HG03457 (cell line): Measurements from ENCODE around the gene SLC7A4.

Source experiments
- ATAC-seq: cut with Tn5 transposase; IDR thresholded peaks from one replicate; pipeline ENCODE4 v1.9.1; 2021; ENCODE audit warnings: moderate number of reproducible peaks; ENCODE audit not compliant: unreplicated experiment

SLC7A4 gene

GRCh38 chr22:20989323-20990138 lies 42.8 kb downstream of the SLC7A4 start:
- no peak for ATAC-seq

DNA sequence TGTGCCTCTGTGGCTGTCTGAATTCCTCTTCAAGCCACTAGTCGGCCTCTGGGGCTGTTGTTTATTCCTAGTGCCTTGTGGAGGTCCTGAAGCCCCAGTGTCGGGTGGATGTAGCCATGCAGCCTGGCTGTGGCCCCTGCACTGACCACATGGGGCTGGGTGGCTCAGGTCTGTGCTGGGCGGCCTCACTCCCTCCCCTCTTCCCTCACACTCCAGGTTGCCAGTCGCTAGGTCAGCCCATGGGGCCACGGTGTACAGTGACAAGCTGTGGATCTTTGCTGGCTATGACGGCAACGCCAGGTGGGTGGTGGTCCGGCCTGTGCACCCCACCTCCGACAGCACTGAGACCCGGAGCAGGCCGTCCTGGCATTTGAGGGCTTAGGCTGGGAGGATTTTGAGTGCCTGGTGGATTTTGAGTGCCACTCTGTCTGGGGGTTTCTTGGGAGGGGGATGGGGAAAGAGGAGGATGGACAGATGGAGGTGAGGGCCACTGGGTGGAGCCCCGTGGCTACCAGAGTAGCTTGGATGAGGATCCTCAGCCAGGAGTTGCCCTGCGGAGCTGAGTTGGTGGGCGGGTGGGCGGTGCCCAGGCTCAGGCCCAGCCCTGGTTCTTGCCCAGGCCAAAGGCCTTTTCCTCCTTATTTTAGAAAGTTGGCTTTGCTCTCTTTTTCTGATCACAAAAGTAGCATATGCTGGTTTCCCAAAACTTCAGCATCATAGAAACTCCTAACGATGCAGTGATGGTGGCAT lies 43.6 kb downstream of the SLC7A4 start:
- ATAC-seq: no peak

DNA sequence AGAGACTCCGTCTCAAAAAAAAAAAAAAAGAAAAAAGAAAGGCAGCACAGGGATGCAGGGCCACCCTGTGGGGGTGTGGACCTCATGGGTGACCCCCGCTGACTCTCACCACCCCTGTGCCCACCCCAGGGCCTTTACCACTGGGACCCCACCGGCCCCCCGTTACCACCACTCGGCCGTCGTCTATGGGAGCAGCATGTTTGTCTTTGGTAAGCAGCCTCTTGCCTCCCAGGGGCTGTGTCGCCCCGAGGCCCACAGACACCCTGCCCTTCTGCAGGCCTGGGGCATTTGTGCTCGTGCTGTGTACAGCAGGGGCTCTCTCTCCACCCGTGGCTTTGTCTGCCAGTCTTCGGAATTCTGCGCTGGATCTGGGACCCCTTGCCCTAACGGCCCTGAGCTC lies 45.0 kb downstream of the SLC7A4 start:
- no peak for ATAC-seq

GRCh38 chr22:20986365-20986764 lies 46.0 kb downstream of the SLC7A4 start:
- ATAC-seq: no peak

DNA sequence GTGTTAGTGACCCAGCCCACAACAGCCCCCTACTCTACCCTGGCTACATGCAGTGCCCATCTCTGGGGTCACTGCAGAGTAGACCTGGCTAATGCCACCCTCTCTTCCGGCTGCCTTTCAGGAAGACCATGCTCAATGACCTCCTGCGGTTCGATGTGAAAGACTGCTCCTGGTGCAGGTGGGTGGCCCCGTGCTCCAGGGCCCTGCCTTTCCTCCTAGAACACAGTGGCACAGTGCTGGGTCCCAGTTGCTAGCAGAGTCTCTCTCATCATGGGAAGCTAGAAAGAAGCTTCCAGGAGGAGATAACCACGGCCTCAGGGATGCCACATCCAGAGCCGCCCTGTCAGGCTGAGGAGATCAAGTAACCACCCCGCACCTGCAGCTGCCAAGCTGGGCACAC lies 46.6 kb downstream of the SLC7A4 start:
- ATAC-seq: no peak

GRCh38 chr22:20983081-20983771 lies 49.1 kb downstream of the SLC7A4 start:
- no peak for ATAC-seq

DNA sequence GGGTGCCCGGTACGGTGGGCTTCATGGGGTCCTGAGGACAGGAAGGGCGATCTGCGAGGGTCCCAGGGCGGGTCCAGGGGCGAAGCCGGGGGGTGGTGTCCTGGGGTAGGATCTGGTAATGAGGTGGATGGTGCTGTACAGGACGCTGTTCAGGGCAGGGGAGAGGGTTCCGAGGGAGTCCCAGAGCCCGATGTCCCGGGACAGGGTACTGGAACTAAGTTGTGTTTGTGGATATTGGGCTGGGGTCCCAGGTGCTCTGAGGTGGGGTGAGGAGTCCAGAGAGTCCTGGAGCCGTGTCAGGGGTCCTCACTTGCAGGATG lies 49.8 kb downstream of the SLC7A4 start:
- peak; percentile 14 for ATAC-seq

DNA sequence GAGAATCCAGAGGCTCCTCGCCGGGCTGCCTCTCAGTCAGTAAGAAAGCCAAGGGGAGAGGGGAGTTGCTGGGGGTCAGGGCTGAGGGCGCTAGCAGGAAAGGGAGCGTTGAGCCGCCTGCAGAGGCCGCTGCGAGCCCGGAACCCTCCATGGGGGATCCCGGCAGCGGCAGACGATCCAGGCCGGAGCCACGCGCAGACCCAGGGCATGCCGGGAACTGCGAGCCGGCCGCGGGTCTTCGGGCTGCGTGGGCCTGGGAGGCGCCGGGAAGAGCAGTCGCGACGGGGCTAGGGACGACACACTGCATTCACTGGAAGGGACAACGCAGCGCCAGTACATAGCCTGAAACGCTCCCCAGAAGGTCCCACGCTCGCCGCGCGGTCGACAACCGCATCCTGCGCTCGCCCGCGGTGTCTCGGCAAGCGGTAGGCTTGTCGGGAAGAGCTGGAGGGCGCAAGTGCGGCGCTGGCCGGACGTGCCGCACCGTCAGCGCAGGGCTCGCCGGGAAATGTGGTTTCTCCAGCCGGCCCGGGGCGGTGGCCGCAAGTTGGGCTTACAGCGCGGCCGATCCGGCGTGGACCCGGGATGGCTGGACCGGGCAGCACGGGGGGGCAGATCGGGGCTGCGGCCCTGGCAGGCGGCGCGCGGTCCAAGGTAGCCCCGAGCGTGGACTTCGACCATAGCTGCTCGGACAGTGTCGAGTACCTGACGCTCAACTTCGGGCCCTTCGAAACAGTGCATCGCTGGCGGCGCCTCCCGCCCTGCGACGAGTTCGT lies 50.4 kb downstream of the SLC7A4 start, which contains the start of gene LZTR1:
TSS of gene LZTR1 (plus strand) at position 511 of the 776 bp plus-strand sequence. CDS start at position 586, 75 bp downstream.
- ATAC-seq: peak; percentile 55

- no peak for ATAC-seq
Measured at GRCh38 chr22:20980938-20981722, 51.2 kb downstream of the SLC7A4 start.

DNA sequence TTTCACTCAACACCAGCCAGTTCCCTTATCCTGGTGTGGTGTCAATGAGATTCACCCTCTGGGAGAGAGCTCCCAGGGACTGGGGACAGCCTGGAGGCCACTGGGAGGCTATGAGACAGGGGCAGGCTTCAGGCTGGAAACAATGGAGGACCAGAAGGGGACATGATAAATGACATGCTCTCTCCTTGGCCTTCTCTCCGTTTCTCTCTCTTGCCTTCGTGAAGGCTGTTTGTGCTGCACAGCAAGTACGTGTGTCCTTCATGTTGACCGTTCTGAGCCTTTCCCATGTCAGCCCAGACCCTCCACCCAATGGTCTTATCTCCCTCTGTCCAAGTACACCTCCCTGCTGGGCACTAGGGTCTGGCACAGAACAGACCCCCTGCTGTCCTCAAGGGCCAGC lies 51.8 kb downstream of the SLC7A4 start:
- ATAC-seq: no peak

DNA sequence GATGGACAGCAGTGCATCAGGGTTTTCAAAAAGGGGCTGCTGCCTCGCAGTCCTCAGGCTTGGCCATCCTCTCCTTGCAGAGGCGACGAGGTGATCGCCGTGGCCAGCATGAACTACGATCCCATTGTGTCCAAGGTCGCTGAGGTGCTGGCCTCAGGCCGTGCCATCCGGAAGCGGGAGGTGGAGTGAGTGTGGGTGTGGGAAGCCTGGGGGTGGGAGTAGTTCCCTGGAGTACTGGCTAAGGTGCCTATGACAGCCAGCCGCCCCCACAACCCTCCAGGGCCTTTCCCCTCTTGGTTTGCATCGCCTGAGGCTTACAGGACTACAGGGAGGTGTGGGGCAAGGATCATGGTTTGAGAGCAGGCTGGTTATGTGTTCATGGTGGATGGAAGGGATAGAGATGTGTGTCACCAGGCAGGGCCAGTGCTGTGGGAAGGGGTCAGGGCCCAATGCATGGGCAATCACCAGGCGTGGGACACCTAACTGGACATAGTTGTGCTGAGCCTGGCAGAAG lies 52.4 kb downstream of the SLC7A4 start:
- ATAC-seq: no peak

DNA sequence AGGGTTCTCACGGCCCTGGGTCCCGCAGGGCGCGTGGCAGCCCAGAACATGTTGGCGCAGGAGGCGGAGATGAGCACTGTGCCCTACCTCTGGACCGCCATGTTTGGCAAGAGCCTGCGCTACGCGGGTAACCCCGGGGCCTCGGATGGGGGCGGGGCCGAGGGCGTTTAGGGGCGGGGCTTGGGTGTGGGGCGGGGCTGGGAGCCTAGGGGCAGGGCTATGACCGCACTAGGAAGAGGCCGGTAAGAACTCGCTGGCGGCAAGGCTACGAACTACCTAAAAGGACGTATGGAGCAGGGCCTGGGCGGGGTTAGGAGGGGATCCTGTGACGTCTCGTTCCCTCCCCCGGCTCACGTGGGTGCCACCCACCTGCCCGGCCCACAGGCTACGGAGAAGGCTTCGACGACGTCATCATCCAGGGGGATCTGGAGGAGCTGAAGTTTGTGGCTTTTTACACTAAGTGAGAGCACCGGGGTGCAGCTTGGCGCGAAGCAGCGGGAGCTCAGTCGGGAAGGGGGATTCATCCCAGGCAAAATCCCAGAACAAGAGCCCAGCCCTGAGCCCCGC lies 53.0 kb downstream of the SLC7A4 start:
- ATAC-seq: no peak
